NCI-H1105 (cell line): ENCODE data around the gene KMT2E.
"Not testable (repeated sequence)": the region's sequence is repeated elsewhere in the genome, so short reads cannot be mapped to it uniquely, and the experiment has no call there.

ENCODE experiments used
- DNase-seq: peaks from one replicate; lab custom pipeline; 2025; lab: John Stamatoyannopoulos, UW

Gene KMT2E

GRCh38 chr7:104983578-104984539 is 30.1 kb upstream of the KMT2E start:
- peak; percentile 71 for DNase-seq

GRCh38 chr7:104984585-104985258 is 29.3 kb upstream of the KMT2E start:
- no peak for DNase-seq

DNA sequence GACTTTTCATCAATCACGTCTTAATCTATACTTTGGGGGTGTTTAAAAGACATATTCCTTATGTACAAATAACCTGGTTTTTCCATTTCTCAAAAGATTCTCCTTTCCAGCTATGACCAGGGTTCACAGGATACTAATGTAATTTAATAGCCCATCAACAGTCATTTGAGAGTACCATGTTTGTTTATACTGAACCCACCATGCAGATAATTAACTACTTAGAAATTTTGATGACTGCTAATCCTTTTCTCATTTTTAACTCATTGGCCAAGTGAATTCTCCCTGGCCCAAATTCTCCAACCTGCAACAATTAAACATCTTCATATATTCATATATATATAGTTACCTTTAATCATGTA is 28.8 kb upstream of the KMT2E start:
- DNase-seq, result no peak

DNA sequence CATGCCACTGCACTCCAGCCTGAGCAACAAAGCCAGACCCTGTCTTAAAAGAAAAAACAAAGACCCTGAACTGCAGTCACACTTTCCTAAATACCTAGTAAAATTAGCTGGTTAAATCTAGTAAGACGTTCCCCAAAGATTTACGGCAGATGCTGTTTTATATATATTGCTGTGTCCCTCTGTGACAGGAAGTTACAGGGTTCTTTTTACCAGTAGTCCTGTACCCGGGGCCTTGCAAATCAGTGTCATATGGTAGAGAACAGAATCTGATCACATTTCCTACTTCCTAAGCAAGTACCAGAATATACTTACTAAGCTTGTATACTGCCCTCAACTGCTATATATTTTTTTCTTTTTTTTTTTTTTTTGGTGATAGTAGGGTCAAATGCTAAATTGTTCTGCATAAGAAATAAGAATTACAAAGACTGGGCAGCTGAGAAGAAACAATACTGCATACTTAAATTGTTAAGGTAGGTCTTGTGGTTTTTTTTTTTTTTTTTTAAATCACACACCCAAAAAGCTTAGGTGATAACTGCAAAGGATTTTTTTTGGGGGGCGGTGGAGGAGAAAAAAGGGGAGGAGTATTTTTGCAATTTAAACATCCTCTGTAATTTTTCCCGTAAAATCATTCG is 27.3 kb upstream of the KMT2E start:
- no peak for DNase-seq

GRCh38 chr7:104987403-104987802 is 26.6 kb upstream of the KMT2E start:
- DNase-seq, result not testable (repeated sequence)

- no peak for DNase-seq
Measured at GRCh38 chr7:104990983-104991382, 23.0 kb upstream of the KMT2E start.

DNA sequence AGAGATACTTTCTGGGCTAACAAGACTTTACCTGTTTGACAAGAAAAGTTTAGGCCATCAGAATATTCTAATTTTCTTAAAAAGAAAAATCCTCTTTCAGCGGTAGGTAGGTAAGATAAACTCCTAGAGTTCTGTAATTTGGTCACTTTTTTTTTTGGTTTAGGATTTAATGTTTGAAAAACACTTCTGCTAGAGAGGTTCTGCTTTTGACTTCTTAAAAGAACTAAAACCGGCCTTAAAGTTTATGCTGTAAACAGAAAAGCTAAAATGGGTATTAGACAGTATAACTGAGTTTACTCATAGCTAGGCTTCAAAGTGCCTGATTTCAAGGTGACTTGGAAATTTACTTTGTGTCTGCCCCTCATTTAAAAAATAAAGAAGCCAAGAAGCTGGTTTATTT is 21.7 kb upstream of the KMT2E start:
- no peak for DNase-seq

- DNase-seq, result no peak
Measured at GRCh38 chr7:104993217-104993862, 20.7 kb upstream of the KMT2E start.

- DNase-seq, result no peak
Measured at GRCh38 chr7:104998040-104998752, 15.8 kb upstream of the KMT2E start.

- no peak for DNase-seq
Measured at GRCh38 chr7:105000200-105000599, 13.8 kb upstream of the KMT2E start.

DNA sequence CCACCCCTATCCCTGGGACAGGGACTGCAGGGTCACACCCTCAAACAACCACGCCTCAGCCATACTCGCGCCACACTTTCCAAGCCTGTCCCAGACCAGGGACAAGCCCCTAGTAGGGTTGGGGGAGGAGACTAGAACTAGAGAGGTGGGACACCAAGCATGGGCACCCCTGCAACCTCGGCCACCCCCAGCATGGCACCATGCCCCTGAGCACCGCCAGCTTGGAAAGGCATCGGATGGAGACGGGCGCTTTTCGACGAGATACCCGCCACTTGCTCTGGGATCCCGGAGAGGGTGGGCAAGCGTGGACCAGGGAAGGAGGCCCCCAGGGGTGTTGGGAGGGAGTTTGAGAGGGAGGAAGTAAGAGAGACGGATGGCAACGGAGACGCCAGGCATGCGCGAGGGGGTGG is 13.1 kb upstream of the KMT2E start:
- no peak for DNase-seq

DNA sequence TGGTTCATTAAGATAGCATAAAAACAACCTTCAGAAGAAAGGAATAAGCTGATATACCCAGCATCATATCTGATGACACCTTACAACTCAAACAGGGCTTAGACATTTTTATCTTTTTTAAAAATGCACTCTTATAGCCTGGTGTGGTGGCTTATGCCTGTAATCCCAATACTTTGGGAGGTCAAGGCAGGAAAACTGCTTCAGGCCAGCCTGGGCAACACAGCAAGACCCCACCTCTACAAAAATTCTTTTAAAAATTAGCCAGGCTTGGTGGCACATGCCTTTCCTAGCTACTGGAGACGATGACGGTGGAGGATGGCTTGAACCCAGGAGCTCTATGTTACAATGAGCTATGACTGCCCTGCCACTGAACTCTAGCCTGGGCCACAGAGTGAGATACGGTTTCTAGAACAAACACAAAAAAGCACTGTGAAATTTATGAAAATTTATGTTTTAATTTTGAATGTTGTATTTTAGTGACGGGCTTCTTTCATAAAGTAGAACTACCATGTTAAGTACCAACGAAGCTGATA is 12.3 kb upstream of the KMT2E start:
- DNase-seq, result no peak

- DNase-seq, result no peak
Measured at GRCh38 chr7:105003275-105003674, 10.7 kb upstream of the KMT2E start.

GRCh38 chr7:105003872-105004510 is 10.0 kb upstream of the KMT2E start:
- no peak for DNase-seq

GRCh38 chr7:105005006-105005405 is 9.0 kb upstream of the KMT2E start:
- DNase-seq, result not testable (repeated sequence)

DNA sequence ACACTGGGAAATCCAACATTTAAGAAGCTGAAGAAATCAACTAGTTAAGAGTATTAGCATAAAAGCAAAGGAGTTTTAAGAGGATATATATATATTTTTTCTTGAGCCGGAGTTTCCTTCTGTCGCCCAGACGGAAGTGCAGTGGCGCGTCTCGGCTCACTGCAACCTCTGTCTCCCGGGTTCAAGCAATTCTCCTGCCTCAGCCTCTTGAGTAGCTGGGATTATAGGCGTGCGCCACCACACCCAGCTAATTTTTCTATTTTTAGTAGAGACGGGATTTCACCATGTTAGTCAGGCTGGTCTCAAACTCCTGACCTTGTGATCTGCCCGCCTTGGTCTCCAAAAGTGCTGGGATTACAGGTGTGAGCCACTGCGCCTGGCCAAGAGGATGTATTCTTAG is 8.5 kb upstream of the KMT2E start:
- DNase-seq, result not testable (repeated sequence)

DNA sequence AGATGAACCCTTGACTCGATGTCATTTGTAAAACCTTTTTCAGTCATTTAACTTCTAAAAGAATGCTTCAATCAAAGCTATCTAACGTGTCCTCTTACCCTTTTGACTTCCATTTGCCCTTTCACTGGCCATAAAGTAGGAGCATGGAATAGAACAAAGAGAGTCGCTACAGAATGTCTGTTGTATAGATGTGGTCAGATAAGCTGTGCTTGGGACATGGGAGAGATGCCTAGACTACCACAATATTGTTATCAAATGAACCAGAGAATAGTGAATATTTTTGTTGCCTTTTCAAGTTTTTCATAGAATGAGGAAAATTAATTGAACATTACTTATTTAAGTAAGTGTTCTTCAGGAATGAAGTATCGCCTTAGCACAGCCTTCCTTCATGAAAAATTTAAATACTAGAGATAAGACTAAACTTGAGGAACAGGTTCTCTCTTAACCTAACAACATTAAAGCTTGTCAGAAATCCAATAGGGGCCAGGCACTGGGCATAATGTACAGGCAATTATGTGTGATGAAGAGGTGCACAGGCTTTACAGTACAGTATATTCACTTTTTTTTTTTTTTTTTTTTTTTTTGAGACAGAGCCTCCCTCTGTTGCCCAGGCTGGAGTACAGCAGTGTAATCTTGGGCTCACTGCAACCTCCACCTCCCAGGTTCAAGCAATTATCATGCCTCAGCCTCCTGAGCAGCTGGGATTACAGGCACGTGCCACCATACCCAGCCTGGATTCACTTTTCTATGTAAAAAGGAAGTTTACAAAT is 7.5 kb upstream of the KMT2E start:
- DNase-seq, result no peak

DNA sequence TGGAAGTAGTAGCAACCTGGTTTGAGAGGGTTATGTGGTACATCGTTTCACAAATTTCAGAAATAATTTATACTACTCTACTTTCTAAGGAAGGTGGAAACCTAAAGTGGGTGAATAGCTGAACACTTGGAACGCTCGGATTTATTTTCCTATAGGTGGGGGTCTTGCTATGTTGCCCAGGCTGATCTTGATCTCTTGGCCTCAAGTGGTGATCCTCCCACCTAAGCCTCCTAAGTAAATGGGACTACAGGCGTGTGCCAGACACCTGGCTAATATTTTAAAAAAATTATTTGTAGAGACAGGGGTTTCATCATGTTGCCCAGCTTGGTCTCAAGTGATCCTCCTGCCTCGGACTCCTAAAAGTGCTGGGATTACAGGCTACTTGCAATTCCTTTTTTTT is 6.7 kb upstream of the KMT2E start:
- no peak for DNase-seq

- DNase-seq, result no peak
Measured at GRCh38 chr7:105009667-105010503, 4.1 kb upstream of the KMT2E start.
